ENCODE data around the gene ZNF629.

The ZNF629 gene

GRCh38 chr16:30786936-30787612 is at the start of gene ZNF629:
Gene ZNF629 (minus strand): TSS chr16:30787205. CDS start chr16:30784482, 2,723 bp downstream.
- H3K27me3 ChIP-seq (ENCODE audit: low read depth, low read length): no peaks in the 10 kb centered on the region
- no peaks in the 10 kb centered on the region for H3K4me1 ChIP-seq (ENCODE audit: low read length)
- H3K4me2 ChIP-seq (ENCODE audit: low read length): peak within 1 kb of the TSS; percentile 40
- no peaks in the 10 kb centered on the region for H3K79me2 ChIP-seq (ENCODE audit: low read length)
- no peak for TF ChIP-seq EZH2phosphoT487 (IDR thresholded peaks at IDR 0.05; ENCODE audit: low read depth)
- TF ChIP-seq, protein P1, sequence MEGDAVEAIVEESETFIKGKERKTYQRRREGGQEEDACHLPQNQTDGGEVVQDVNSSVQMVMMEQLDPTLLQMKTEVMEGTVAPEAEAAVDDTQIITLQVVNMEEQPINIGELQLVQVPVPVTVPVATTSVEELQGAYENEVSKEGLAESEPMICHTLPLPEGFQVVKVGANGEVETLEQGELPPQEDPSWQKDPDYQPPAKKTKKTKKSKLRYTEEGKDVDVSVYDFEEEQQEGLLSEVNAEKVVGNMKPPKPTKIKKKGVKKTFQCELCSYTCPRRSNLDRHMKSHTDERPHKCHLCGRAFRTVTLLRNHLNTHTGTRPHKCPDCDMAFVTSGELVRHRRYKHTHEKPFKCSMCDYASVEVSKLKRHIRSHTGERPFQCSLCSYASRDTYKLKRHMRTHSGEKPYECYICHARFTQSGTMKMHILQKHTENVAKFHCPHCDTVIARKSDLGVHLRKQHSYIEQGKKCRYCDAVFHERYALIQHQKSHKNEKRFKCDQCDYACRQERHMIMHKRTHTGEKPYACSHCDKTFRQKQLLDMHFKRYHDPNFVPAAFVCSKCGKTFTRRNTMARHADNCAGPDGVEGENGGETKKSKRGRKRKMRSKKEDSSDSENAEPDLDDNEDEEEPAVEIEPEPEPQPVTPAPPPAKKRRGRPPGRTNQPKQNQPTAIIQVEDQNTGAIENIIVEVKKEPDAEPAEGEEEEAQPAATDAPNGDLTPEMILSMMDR (IDR thresholded peaks at IDR 0.05; ENCODE audit: low read depth, low read length): no peak
- H4K20me1 ChIP-seq (ENCODE audit: insufficient read depth, low read length): no peaks in the 10 kb centered on the region
- no peaks in the 10 kb centered on the region for H3K36me3 ChIP-seq (replicated peaks; ENCODE audit: low read depth, low read length)
- no peak within 1 kb of the TSS for H3K27ac ChIP-seq (ENCODE audit: low read length)
- no peaks in the 10 kb centered on the region for H3K9me3 ChIP-seq (ENCODE audit: insufficient read depth, low read length)
- H2AFZ ChIP-seq (ENCODE audit: low read depth, low read length): peak within 1 kb of the TSS; percentile 63; the same call in 1 of the 2 replicates
- H3K9ac ChIP-seq (ENCODE audit: low read length): peak within 1 kb of the TSS; percentile 49; the same call in 1 of the 2 replicates
- peak within 1 kb of the TSS; percentile 76 for H3K4me3 ChIP-seq (ENCODE audit: low read length)

DNA sequence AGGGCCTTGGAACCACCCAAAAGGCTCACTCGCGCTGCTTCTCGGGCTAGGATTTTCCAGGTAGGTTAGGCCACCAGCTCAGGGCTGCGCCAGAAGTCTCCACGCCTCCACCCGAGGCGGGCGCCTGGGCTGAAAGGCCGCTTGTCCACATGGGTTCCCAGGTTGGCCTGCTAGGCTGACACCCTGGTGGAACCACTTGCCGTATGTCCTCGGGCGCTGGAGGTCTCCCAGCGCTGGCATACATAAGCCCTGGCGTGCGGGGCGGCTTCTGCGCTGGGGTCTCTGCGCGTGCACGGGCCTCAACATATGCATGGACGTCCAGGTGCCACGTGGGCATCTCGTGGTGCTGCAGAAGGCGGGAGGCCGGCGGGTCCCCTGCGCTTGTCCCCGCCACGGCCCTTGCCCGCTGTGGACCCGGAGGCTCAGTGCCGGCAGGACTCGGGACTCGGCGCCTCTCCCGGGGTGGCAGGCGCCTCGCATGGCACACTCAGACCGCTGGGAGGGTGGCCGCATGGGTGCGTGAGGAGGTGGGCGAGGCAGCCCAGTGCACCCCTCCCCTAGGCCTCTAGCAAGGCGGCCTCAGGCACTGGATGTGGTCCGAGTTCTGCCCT is 47.2 kb upstream of the ZNF629 start:
- H3K9ac ChIP-seq (ENCODE audit: low read length): no peak overlapping the region
- TF ChIP-seq EZH2phosphoT487 (IDR thresholded peaks at IDR 0.05; ENCODE audit: low read depth): no peak
- TF ChIP-seq, protein P1 (IDR thresholded peaks at IDR 0.05; ENCODE audit: low read depth, low read length): no peak
- H3K27me3 ChIP-seq (ENCODE audit: low read depth, low read length): peaks cover 7% of the 10 kb centered on the region
- no peak overlapping the region for H3K4me2 ChIP-seq (ENCODE audit: low read length)
- no peaks in the 10 kb centered on the region for H3K79me2 ChIP-seq (ENCODE audit: low read length)
- no peaks in the 10 kb centered on the region for H3K9me3 ChIP-seq (ENCODE audit: insufficient read depth, low read length)
- H3K36me3 ChIP-seq (replicated peaks; ENCODE audit: low read depth, low read length): no peaks in the 10 kb centered on the region
- no peaks in the 10 kb centered on the region for H4K20me1 ChIP-seq (ENCODE audit: insufficient read depth, low read length)
- H3K4me3 ChIP-seq (ENCODE audit: low read length): no peak overlapping the region
- no peaks in the 10 kb centered on the region for H3K4me1 ChIP-seq (ENCODE audit: low read length)
- no peak overlapping the region for H3K27ac ChIP-seq (ENCODE audit: low read length)
- no peak overlapping the region for H2AFZ ChIP-seq (ENCODE audit: low read depth, low read length)

GRCh38 chr16:30830072-30830417 is 43.0 kb upstream of the ZNF629 start:
- Histone ChIP-seq H3K4me1 (ENCODE audit: low read length) (no peaks in the 10 kb centered on the region), H3K4me3 (ENCODE audit: low read length) (no peak overlapping the region), H2AFZ (ENCODE audit: low read depth, low read length) (no peak overlapping the region), H3K9ac (ENCODE audit: low read length) (no peak overlapping the region), H4K20me1 (ENCODE audit: insufficient read depth, low read length) (no peaks in the 10 kb centered on the region), H3K27ac (ENCODE audit: low read length) (no peak overlapping the region), H3K36me3 (replicated peaks; ENCODE audit: low read depth, low read length) (no peaks in the 10 kb centered on the region), H3K4me2 (ENCODE audit: low read length) (no peak overlapping the region), H3K9me3 (ENCODE audit: insufficient read depth, low read length) (no peaks in the 10 kb centered on the region), H3K27me3 (ENCODE audit: low read depth, low read length) (peaks cover 17% of the 10 kb centered on the region), H3K79me2 (ENCODE audit: low read length) (no peaks in the 10 kb centered on the region)
- TF ChIP-seq, protein P1 (IDR thresholded peaks at IDR 0.05; ENCODE audit: low read depth, low read length): no peak
- TF ChIP-seq EZH2phosphoT487 (IDR thresholded peaks at IDR 0.05; ENCODE audit: low read depth): no peak

DNA sequence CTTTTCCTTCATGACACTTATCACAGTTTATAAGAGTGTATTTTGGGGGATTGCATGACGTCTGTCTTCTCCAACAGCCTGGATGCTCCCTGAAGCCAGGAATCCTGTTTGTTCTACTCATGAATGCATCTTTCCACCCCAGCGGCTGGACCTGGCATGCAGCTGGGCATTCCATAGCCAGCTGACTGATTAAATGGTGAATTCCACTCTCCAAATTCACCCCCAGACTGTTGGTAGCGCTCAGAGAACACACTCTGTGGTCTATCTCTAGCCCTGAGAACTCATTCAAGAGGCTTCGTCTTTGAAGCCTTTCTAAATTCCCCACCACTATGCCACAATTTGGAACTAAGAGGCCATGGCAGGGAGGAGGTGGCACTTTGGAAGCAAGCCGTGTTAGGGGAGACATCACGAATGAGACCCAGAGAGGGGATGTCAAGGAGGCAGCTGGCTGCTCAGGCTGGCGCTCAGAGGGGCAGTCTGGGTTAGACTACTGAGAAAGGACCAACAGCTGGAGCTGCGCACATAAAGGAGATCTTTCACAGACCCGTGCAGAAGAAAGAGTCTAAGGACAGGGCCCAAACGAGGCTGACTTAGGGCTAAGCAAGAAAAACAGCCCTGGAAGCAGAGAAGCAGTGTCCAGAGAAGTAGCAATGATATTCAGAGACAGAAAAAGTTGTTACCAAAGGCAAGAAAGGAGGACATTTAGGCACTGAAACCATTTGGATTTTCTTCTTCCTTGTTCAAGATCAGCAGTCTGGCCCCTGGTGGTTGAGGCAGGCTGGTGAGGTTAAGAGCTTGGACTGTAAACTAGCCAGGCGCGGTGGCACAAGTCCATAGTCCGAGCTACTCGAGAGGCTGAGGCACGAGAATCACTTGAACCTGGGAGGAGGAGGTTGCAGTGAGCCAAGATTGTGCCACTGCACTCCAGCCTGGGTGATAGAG is 42.4 kb upstream of the ZNF629 start:
- Histone ChIP-seq H3K27me3 (ENCODE audit: low read depth, low read length) (peaks cover 17% of the 10 kb centered on the region), H3K4me2 (ENCODE audit: low read length) (no peak overlapping the region), H3K27ac (ENCODE audit: low read length) (no peak overlapping the region), H3K4me1 (ENCODE audit: low read length) (no peaks in the 10 kb centered on the region), H3K79me2 (ENCODE audit: low read length) (no peaks in the 10 kb centered on the region), H3K4me3 (ENCODE audit: low read length) (no peak overlapping the region), H3K9ac (ENCODE audit: low read length) (no peak overlapping the region), H4K20me1 (ENCODE audit: insufficient read depth, low read length) (no peaks in the 10 kb centered on the region), H2AFZ (ENCODE audit: low read depth, low read length) (no peak overlapping the region), H3K9me3 (ENCODE audit: insufficient read depth, low read length) (no peaks in the 10 kb centered on the region), H3K36me3 (replicated peaks; ENCODE audit: low read depth, low read length) (no peaks in the 10 kb centered on the region)
- TF ChIP-seq, protein P1 (IDR thresholded peaks at IDR 0.05; ENCODE audit: low read depth, low read length): no peak
- no peak for TF ChIP-seq EZH2phosphoT487 (IDR thresholded peaks at IDR 0.05; ENCODE audit: low read depth)
